PC-9 (cell line): ENCODE data around the gene CORIN. TPM values are rescaled to one million over a fixed set of nuclear protein-coding genes. Genes with fewer than 3 reads are reported as not detected.

Experiments used
- BruUV-seq: library from RNA; stranded (reverse); fragments of 400-500 nt; replicated peaks from 2 replicates; lab custom pipeline; 2021; lab: Mats Ljungman, UMichigan
- CTCF ChIA-PET: fragments of 300-600 bp; sonication (Branson Sonifier 250); formaldehyde crosslinking; loops from one replicate; lab custom pipeline; 2022; ENCODE audit warnings: antibody characterized with exemption; lab: Charles Lee
- POLR2A ChIA-PET: fragments of 300-600 bp; sonication (Branson Sonifier 250); formaldehyde crosslinking; loops from one replicate; lab custom pipeline; 2022; ENCODE audit warnings: antibody characterized with exemption; ENCODE audit not compliant: unreplicated experiment; lab: Charles Lee
- DNase-seq, 2 experiments: peaks; one replicate each; pipeline versions ENCODE4 v3.0.0 to v3.0.0-alpha.2; 2015 to 2022; ENCODE audit warnings: mixed read lengths in 1 of 2
- H2AFZ ChIP-seq: fragments of 200-600 bp; sonication (generic); 2 replicates; pipeline ENCODE4 v1.8.1; 2017; ENCODE audit warnings: antibody characterized with exemption
- H3F3A ChIP-seq: fragments of 200-600 bp; sonication (generic); 2 replicates; pipeline ENCODE4 v1.8.1; 2017; ENCODE audit warnings: antibody characterized with exemption, mild to moderate bottlenecking, low read depth; ENCODE audit not compliant: insufficient read depth
- H3K27ac ChIP-seq: fragments of 200-600 bp; sonication (generic); 2 replicates; pipeline ENCODE4 v1.6.1; 2016; ENCODE audit warnings: mixed run types
- H3K27me3 ChIP-seq: fragments of 200-600 bp; sonication (generic); 2 replicates; pipeline ENCODE4 v1.6.1; 2016; ENCODE audit warnings: low read depth, mixed run types; ENCODE audit not compliant: insufficient read depth
- H3K36me3 ChIP-seq: fragments of 200-600 bp; sonication (generic); 2 replicates; pipeline ENCODE4 v1.6.1; 2016; ENCODE audit warnings: low read depth, mixed run types
- H3K4me1 ChIP-seq: fragments of 200-600 bp; sonication (generic); replicated peaks from 2 replicates; pipeline ENCODE4 v1.6.1; 2016; ENCODE audit warnings: mixed run types; ENCODE audit not compliant: insufficient read depth
- H3K4me2 ChIP-seq: fragments of 200-600 bp; sonication (generic); 2 replicates; pipeline ENCODE4 v1.6.1; 2017; ENCODE audit warnings: mixed run types
- H3K4me3 ChIP-seq: fragments of 200-600 bp; sonication (generic); 2 replicates; pipeline ENCODE4 v1.6.1; 2016; ENCODE audit warnings: mixed run types
- H3K79me2 ChIP-seq: fragments of 200-600 bp; sonication (generic); 2 replicates; pipeline ENCODE4 v1.6.1; 2017; ENCODE audit warnings: low read depth, mixed run types
- H3K9me2 ChIP-seq: fragments of 200-600 bp; sonication (generic); 2 replicates; pipeline ENCODE4 v1.8.1; 2017; ENCODE audit warnings: mild to moderate bottlenecking; ENCODE audit not compliant: insufficient read depth
- H3K9me3 ChIP-seq: fragments of 200-600 bp; sonication (generic); 2 replicates; pipeline ENCODE4 v1.8.1; 2016; ENCODE audit warnings: low read depth; ENCODE audit not compliant: insufficient read depth
- H4K20me1 ChIP-seq: fragments of 200-600 bp; sonication (generic); 2 replicates; pipeline ENCODE4 v1.8.1; 2017; ENCODE audit not compliant: insufficient read depth
- EZH2 ChIP-seq: fragments of 200-600 bp; sonication (generic); IDR thresholded peaks from 2 replicates; pipeline ENCODE4 v1.8.0; 2017; ENCODE audit warnings: antibody characterized with exemption, low read depth
- intact Hi-C: fragments of 100-400 bp; cut with micrococcal nuclease; formaldehyde crosslinking; loops from one replicate; pipeline ENCODE4 v1.10.0; 2022; ENCODE audit not compliant: unreplicated experiment
- total RNA-seq: library from RNA; stranded (reverse); gene quantifications from 2 replicates; pipeline ENCODE4 v1.2.3, GENCODE V29; 2021
- TF ChIP-seq, protein P1 (sequence below): fragments of 200-600 bp; sonication (generic); conservative IDR thresholded peaks from 2 replicates; pipeline ENCODE4 v1.6.1; 2017; ENCODE audit warnings: mixed run types, antibody characterized with exemption, mild to moderate bottlenecking, moderate library complexity

Gene CORIN
- total RNA-seq, 1 experiment from 2014 or later: not detected

DNA sequence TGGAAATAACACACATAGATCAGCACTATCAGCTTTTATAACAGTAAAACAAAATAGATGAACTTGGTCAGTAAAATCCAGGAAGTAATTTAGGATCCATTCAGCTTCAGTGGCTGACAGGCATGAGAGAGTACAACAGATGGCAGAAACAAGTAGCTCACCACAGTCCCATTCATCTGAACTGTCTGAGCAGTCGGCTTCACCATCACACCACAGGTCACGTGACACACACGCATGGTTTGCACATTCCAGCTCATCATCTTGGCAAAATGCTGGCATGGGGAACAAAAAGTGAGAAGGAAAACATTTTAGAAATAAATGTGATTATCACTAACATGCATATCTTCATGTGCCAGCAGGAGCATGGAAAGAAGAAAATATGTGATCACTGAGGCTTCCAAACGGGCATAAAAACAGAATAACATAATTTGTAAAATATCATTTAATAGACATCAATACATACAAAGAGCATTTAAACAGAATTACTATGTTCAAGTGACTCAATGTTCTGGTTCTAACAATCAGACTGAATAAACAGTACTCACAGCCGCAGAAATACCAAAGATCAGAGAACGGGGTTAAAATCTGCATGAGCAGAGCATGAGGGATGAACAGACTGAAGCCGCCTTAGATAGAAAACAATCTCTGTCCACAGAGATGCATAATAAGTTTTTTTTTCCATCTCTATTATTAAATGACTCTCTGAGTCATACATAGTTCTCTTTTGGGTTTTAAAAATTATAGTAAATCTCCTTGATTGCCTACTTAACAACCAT lies 194.7 kb downstream of the CORIN start:
- H3K9me2 ChIP-seq: no peaks in the 10 kb centered on the region
- no peaks in the 10 kb centered on the region for H3K36me3 ChIP-seq
- ChIA-PET POLR2A (no interaction called here), CTCF (no interaction called here)
- H2AFZ ChIP-seq: no peak overlapping the region
- no peak for DNase-seq
- no peaks in the 10 kb centered on the region for H3K4me1 ChIP-seq
- no peaks in the 10 kb centered on the region for H3K79me2 ChIP-seq
- H3K27me3 ChIP-seq: no peaks in the 10 kb centered on the region
- H3K4me3 ChIP-seq: no peak overlapping the region
- intact Hi-C loops: no loop called here
- no peak overlapping the region for H3K4me2 ChIP-seq
- H3F3A ChIP-seq: no peaks in the 10 kb centered on the region
- no peaks in the 10 kb centered on the region for H4K20me1 ChIP-seq
- H3K9me3 ChIP-seq: no peaks in the 10 kb centered on the region
- BruUV-seq: no TSS peak
- H3K27ac ChIP-seq: no peak overlapping the region
- TF ChIP-seq, protein P1, sequence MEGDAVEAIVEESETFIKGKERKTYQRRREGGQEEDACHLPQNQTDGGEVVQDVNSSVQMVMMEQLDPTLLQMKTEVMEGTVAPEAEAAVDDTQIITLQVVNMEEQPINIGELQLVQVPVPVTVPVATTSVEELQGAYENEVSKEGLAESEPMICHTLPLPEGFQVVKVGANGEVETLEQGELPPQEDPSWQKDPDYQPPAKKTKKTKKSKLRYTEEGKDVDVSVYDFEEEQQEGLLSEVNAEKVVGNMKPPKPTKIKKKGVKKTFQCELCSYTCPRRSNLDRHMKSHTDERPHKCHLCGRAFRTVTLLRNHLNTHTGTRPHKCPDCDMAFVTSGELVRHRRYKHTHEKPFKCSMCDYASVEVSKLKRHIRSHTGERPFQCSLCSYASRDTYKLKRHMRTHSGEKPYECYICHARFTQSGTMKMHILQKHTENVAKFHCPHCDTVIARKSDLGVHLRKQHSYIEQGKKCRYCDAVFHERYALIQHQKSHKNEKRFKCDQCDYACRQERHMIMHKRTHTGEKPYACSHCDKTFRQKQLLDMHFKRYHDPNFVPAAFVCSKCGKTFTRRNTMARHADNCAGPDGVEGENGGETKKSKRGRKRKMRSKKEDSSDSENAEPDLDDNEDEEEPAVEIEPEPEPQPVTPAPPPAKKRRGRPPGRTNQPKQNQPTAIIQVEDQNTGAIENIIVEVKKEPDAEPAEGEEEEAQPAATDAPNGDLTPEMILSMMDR: no peak
- no peak for TF ChIP-seq EZH2

DNA sequence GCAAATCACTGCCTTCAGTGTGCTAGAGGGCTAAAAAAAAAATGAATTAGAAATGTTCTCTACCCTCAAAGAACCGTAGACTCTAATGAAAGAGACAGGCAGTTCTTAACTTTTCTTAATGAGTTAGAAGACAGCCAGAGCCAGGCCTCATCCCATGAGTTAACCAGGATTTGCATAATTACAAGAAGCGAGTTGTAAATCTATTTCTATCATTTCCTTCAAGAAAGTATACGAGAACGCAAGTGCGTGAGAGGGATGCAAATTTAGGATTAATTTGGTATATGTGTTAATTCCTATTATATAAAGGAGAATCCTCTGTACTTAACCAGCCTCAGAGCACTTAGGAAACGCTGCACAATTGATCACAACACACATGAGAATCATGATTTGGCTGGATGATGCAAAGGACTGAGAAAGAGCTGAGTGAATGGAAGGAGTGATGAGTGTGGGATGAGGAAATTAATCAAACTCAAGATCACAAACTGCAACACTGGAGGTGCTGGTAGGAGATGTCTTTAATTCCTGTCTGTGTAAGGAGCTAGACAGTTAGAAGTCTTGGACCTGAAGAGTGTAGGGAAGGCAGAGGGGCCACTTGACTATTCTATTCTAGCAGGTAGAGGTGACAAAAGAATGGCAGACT lies 195.6 kb downstream of the CORIN start:
- Histone ChIP-seq H3K4me3 (no peak overlapping the region), H4K20me1 (no peaks in the 10 kb centered on the region), H3K79me2 (no peaks in the 10 kb centered on the region), H3K27ac (no peak overlapping the region), H3K9me3 (no peaks in the 10 kb centered on the region), H3K4me1 (no peaks in the 10 kb centered on the region), H2AFZ (no peak overlapping the region), H3K36me3 (no peaks in the 10 kb centered on the region), H3K27me3 (no peaks in the 10 kb centered on the region), H3K9me2 (no peaks in the 10 kb centered on the region), H3K4me2 (no peak overlapping the region), H3F3A (no peaks in the 10 kb centered on the region)
- no peak for DNase-seq
- no TSS peak for BruUV-seq
- intact Hi-C loops: no loop called here
- TF ChIP-seq EZH2: no peak
- TF ChIP-seq, protein P1: no peak
- ChIA-PET POLR2A (no interaction called here), CTCF (no interaction called here)

DNA sequence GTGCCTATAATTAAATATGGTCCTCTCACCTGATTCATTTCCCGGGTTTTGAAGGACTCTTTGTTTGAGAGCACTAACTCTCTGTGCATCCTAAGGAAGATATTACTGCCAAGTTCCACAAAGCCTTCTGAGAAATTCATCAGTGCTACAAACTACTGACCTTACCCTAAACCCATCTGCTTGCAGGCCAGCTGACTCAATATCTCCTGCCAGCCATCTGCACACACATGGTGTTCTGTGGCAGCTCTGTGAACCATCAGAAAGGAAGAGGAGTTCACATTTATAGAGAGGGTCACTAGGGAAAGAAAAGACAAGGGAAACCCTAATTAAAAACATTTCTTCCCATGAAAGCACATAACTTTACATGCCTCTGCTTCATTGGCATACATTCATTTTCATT lies 196.1 kb downstream of the CORIN start:
- no peaks in the 10 kb centered on the region for H3K9me2 ChIP-seq
- H3K4me1 ChIP-seq: no peaks in the 10 kb centered on the region
- H3K27ac ChIP-seq: no peak overlapping the region
- H3K4me3 ChIP-seq: no peak overlapping the region
- DNase-seq: no peak
- H3K9me3 ChIP-seq: no peaks in the 10 kb centered on the region
- no peaks in the 10 kb centered on the region for H3K79me2 ChIP-seq
- no peaks in the 10 kb centered on the region for H4K20me1 ChIP-seq
- no peak overlapping the region for H3K4me2 ChIP-seq
- CTCF ChIA-PET: no interaction called here
- POLR2A ChIA-PET: no interaction called here
- no peak overlapping the region for H2AFZ ChIP-seq
- no peak for TF ChIP-seq EZH2
- TF ChIP-seq, protein P1: no peak
- H3F3A ChIP-seq: no peaks in the 10 kb centered on the region
- intact Hi-C loops: no loop called here
- H3K27me3 ChIP-seq: no peaks in the 10 kb centered on the region
- H3K36me3 ChIP-seq: no peaks in the 10 kb centered on the region
- BruUV-seq: no TSS peak
